ENCODE data around the gene PTGER2. TPM values are rescaled to one million over a fixed set of nuclear protein-coding genes. Genes with fewer than 3 reads are reported as not detected.

PTGER2 gene
- total and polyA plus RNA-seq, 10 of the 15 experiments (the other 5 are each of a cell fraction or from before 2014, with no cell fraction given), result 0.03 to 1.6 (median 0.33) TPM

DNA sequence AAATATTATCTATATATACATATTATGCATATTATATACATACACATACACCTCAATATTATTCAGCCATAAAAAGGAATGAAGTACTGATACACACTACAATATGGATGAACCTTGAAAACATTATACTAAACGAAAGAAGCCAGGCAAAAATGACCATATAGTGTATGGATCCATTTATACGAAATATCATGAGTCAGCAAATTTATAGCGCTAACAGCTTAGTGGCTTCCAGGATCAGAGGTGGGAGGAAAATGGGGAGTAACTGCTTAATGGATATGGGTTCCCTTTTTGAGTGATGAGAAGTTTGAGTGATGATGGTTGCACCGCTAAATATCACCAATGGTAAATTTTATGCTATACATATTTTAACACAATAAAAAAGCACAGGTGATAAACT is 32.7 kb downstream of the PTGER2 start:
- no TSS peak for BruUV-seq (replicated peaks)
- FAIRE-seq (no peak), ATAC-seq (no peak), DNase-seq (ENCODE audit: low read depth, low spot score) (no peak)
- intact Hi-C loops (cut with micrococcal nuclease; ENCODE audit: unreplicated experiment) (no loop called here), in situ Hi-C loops (cut with MboI) (no loop called here)
- no peaks in the 10 kb centered on the region for H3K36me3 ChIP-seq (ENCODE audit: control insufficient read depth in 2 of 2, insufficient read depth in 2 of 2, low read length in 1 of 2)
- H3K27ac ChIP-seq (ENCODE audit: control insufficient read depth, insufficient read depth), result no peak overlapping the region
- H4K20me1 ChIP-seq (ENCODE audit: control insufficient read depth, insufficient read depth), result no peaks in the 10 kb centered on the region
- CTCF ChIA-PET, result no interaction called here
- H3K27me3 ChIP-seq (replicated peaks in 1 of 2; ENCODE audit: control insufficient read depth in 2 of 2, insufficient read depth in 2 of 2, low read length in 1 of 2), result no peaks in the 10 kb centered on the region; a peak in 1 of 4 replicates
- H3K79me2 ChIP-seq (ENCODE audit: control insufficient read depth, insufficient read depth, low read length), result no peaks in the 10 kb centered on the region
- no peak overlapping the region for H2AFZ ChIP-seq (ENCODE audit: control insufficient read depth, low read depth, low read length)
- SMC1A ChIA-PET (ENCODE audit: uncharacterized antibody, unreplicated experiment), result no interaction called here
- RAD21 ChIA-PET (ENCODE audit: unreplicated experiment), result no interaction called here
- H3K9me3 ChIP-seq (replicated peaks; ENCODE audit: control insufficient read depth, insufficient read depth, low read length), result no peaks in the 10 kb centered on the region
- H3K4me3 ChIP-seq, result no peak overlapping the region
- H3K4me1 ChIP-seq (ENCODE audit: control insufficient read depth, insufficient read depth, low read length), result no peaks in the 10 kb centered on the region
- no peak overlapping the region for H3K9ac ChIP-seq (ENCODE audit: control insufficient read depth, insufficient read depth, low read length)
- TF ChIP-seq POLR2AphosphoS2 (IDR thresholded peaks at IDR 0.05; ENCODE audit: low read depth, low read length) (no peak), NFIC (IDR thresholded peaks at IDR 0.05; ENCODE audit: low read depth, low read length) (no peak), ZBED1 (IDR thresholded peaks at IDR 0.05; ENCODE audit: borderline replicate concordance) (no peak), CBFB (IDR thresholded peaks at IDR 0.05; ENCODE audit: low read depth) (no peak), MEF2B (IDR thresholded peaks at IDR 0.05; ENCODE audit: partially characterized antibody, poor library complexity, severe bottlenecking) (no peak), MYB (IDR thresholded peaks at IDR 0.05; ENCODE audit: borderline replicate concordance, low read depth, low read length) (no peak), CHD1 (IDR thresholded peaks at IDR 0.05; ENCODE audit: low read depth, low read length) (no peak), EED (IDR thresholded peaks at IDR 0.05; ENCODE audit: low read depth) (no peak), FOXK2 (IDR thresholded peaks at IDR 0.05) (no peak), SP1 (IDR thresholded peaks at IDR 0.05; ENCODE audit: low read depth, low read length) (no peak), NR2F1 (conservative IDR thresholded peaks at IDR 0.05) (no peak), SMAD1 (IDR thresholded peaks at IDR 0.05; ENCODE audit: low read depth, partially characterized antibody) (no peak), SIX5 (IDR thresholded peaks at IDR 0.05; ENCODE audit: low read depth, low read length, severe bottlenecking) (no peak), GATAD2B (conservative IDR thresholded peaks at IDR 0.05; ENCODE audit: low read depth) (no peak)
- no peak overlapping the region for H3K4me2 ChIP-seq (ENCODE audit: control insufficient read depth, insufficient read depth)
- POLR2A ChIA-PET, result no interaction called here
- WGBS (ENCODE audit: insufficient coverage, insufficient replicate concordance, low lambda C conversion rate, missing lambda C conversion rate), result 62% methylated on average over 4 of the region's 4 CpGs
